Epidermal melanocyte (primary cell): Measurements from ENCODE around the gene MIB2.
A peak's percentile ranks its signal among the peaks of the same experiment; 100 is the strongest.
"Not testable (repeated sequence)": the region's sequence is repeated elsewhere in the genome, so short reads cannot be mapped to it uniquely, and the experiment has no call there.

Experiments used
- DNase-seq: peaks from one replicate; pipeline ENCODE4 v3.0.0; 2011; ENCODE audit warnings: low spot score; ENCODE audit not compliant: insufficient read length

Gene MIB2

GRCh38 chr1:1626207-1627141 is 11.2 kb downstream of the MIB2 start:
- no peak for DNase-seq

GRCh38 chr1:1627261-1627828 is 12.0 kb downstream of the MIB2 start:
- DNase-seq, result no peak

- DNase-seq, result no peak
These were observed 12.8 kb downstream of the MIB2 start for GRCh38 chr1:1627829-1628753.

GRCh38 chr1:1628754-1629429 is 13.6 kb downstream of the MIB2 start:
- peak; percentile 3 for DNase-seq

GRCh38 chr1:1629430-1630190 is 14.3 kb downstream of the MIB2 start:
- peak; percentile 16 for DNase-seq

- DNase-seq, result peak; percentile 85
These were observed 15.1 kb downstream of the MIB2 start for GRCh38 chr1:1630191-1630964.

GRCh38 chr1:1630965-1631781 is 15.9 kb downstream of the MIB2 start:
- DNase-seq, result peak; percentile 37

GRCh38 chr1:1631782-1632420 is 16.6 kb downstream of the MIB2 start, which contains the start of gene MMP23B:
Gene MMP23B (plus strand): TSS chr1:1632173. CDS start chr1:1632219, 46 bp downstream.
- DNase-seq, result peak; percentile 39

GRCh38 chr1:1633409-1633808 is 18.1 kb downstream of the MIB2 start:
- not testable (repeated sequence) for DNase-seq

- not testable (repeated sequence) for DNase-seq
These were observed 19.3 kb downstream of the MIB2 start for GRCh38 chr1:1634613-1635012.

- not testable (repeated sequence) for DNase-seq
These were observed 21.6 kb downstream of the MIB2 start for GRCh38 chr1:1636621-1637478.

- not testable (repeated sequence) for DNase-seq
These were observed 22.2 kb downstream of the MIB2 start for GRCh38 chr1:1637479-1637875.

GRCh38 chr1:1638528-1638927 is 23.2 kb downstream of the MIB2 start:
- not testable (repeated sequence) for DNase-seq

GRCh38 chr1:1639368-1639767 is 24.1 kb downstream of the MIB2 start:
- DNase-seq, result not testable (repeated sequence)

GRCh38 chr1:1640081-1640480 is 24.8 kb downstream of the MIB2 start:
- DNase-seq, result not testable (repeated sequence)

- DNase-seq, result not testable (repeated sequence)
These were observed 25.6 kb downstream of the MIB2 start for GRCh38 chr1:1640711-1641461.
